Ishikawa (cell line): ENCODE measurements around the gene C1orf21.

ENCODE experiments used
- CEBPB ChIP-seq: IDR thresholded peaks from 2 replicates; pipeline ENCODE4 v1.6.1; 2012
- CREB1 ChIP-seq: IDR thresholded peaks from 2 replicates; pipeline ENCODE4 v1.6.1; 2012; ENCODE audit warnings: low read depth
- EGR1 ChIP-seq: IDR thresholded peaks from 2 replicates; pipeline ENCODE4 v1.6.1; 2012
- EP300 ChIP-seq: IDR thresholded peaks from 2 replicates; pipeline ENCODE4 v1.6.1; 2012; ENCODE audit warnings: borderline replicate concordance
- FOXM1 ChIP-seq: IDR thresholded peaks from 2 replicates; pipeline ENCODE4 v1.6.1; 2012; ENCODE audit warnings: low read depth, borderline replicate concordance
- NFIC ChIP-seq: IDR thresholded peaks from 2 replicates; pipeline ENCODE4 v1.6.1; 2012
- RAD21 ChIP-seq: IDR thresholded peaks from 2 replicates; pipeline ENCODE4 v1.6.1; 2012; ENCODE audit warnings: low read depth
- TAF1 ChIP-seq: IDR thresholded peaks from 2 replicates; pipeline ENCODE4 v1.6.1; 2012; ENCODE audit warnings: low read depth, mild to moderate bottlenecking
- TCF12 ChIP-seq: IDR thresholded peaks from 2 replicates; pipeline ENCODE4 v1.6.1; 2012; ENCODE audit warnings: low read depth
- TEAD4 ChIP-seq: IDR thresholded peaks from 2 replicates; pipeline ENCODE4 v1.6.1; 2012
- YY1 ChIP-seq: IDR thresholded peaks from 2 replicates; pipeline ENCODE4 v1.6.1; 2012; ENCODE audit warnings: low read depth
- ZBTB7A ChIP-seq: IDR thresholded peaks from 2 replicates; pipeline ENCODE4 v1.6.1; 2012; ENCODE audit warnings: low read depth
- TF ChIP-seq, protein P1 (sequence below): IDR thresholded peaks from 2 replicates; pipeline ENCODE4 v1.6.1; 2012
- TF ChIP-seq, protein P2 (sequence below): IDR thresholded peaks from 2 replicates; pipeline ENCODE4 v1.6.1; 2012
- TF ChIP-seq, protein P3 (sequence below): IDR thresholded peaks from 2 replicates; pipeline ENCODE4 v1.6.1; 2012; ENCODE audit warnings: low read depth, mild to moderate bottlenecking

C1orf21 gene

DNA sequence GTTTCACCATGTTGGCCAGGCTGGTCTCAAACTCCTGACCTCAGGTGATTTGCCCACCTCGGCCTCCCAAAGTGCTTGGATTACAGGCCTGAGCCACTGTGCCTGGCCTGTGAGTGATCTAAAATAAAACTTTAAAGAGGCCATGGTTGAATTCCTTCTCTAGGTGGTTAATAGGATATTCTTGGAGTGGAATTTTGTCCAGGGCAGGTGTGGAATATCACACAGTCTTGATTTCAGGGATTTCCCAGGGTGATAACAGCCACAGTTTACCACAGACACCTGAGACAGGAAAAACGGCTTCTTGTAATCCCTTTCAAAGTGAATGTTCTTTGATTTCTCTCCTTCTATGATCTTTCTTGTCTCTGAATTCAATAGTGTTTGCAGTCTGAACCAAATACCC is 32.1 kb upstream of the C1orf21 start:
- TF ChIP-seq CEBPB: no peak
- TF ChIP-seq TCF12: no peak
- TF ChIP-seq, protein P1, sequence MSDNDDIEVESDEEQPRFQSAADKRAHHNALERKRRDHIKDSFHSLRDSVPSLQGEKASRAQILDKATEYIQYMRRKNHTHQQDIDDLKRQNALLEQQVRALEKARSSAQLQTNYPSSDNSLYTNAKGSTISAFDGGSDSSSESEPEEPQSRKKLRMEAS: no peak
- TF ChIP-seq, protein P2, sequence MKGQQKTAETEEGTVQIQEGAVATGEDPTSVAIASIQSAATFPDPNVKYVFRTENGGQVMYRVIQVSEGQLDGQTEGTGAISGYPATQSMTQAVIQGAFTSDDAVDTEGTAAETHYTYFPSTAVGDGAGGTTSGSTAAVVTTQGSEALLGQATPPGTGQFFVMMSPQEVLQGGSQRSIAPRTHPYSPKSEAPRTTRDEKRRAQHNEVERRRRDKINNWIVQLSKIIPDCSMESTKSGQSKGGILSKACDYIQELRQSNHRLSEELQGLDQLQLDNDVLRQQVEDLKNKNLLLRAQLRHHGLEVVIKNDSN: no peak
- no peak for TF ChIP-seq YY1
- TF ChIP-seq ZBTB7A: no peak
- TF ChIP-seq, protein P3, sequence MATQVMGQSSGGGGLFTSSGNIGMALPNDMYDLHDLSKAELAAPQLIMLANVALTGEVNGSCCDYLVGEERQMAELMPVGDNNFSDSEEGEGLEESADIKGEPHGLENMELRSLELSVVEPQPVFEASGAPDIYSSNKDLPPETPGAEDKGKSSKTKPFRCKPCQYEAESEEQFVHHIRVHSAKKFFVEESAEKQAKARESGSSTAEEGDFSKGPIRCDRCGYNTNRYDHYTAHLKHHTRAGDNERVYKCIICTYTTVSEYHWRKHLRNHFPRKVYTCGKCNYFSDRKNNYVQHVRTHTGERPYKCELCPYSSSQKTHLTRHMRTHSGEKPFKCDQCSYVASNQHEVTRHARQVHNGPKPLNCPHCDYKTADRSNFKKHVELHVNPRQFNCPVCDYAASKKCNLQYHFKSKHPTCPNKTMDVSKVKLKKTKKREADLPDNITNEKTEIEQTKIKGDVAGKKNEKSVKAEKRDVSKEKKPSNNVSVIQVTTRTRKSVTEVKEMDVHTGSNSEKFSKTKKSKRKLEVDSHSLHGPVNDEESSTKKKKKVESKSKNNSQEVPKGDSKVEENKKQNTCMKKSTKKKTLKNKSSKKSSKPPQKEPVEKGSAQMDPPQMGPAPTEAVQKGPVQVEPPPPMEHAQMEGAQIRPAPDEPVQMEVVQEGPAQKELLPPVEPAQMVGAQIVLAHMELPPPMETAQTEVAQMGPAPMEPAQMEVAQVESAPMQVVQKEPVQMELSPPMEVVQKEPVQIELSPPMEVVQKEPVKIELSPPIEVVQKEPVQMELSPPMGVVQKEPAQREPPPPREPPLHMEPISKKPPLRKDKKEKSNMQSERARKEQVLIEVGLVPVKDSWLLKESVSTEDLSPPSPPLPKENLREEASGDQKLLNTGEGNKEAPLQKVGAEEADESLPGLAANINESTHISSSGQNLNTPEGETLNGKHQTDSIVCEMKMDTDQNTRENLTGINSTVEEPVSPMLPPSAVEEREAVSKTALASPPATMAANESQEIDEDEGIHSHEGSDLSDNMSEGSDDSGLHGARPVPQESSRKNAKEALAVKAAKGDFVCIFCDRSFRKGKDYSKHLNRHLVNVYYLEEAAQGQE: no peak
- no peak for TF ChIP-seq TAF1
- no peak for TF ChIP-seq FOXM1
- TF ChIP-seq NFIC: no peak
- no peak for TF ChIP-seq TEAD4
- TF ChIP-seq RAD21: no peak
- TF ChIP-seq EGR1: no peak
- TF ChIP-seq CREB1: no peak
- TF ChIP-seq EP300: no peak

DNA sequence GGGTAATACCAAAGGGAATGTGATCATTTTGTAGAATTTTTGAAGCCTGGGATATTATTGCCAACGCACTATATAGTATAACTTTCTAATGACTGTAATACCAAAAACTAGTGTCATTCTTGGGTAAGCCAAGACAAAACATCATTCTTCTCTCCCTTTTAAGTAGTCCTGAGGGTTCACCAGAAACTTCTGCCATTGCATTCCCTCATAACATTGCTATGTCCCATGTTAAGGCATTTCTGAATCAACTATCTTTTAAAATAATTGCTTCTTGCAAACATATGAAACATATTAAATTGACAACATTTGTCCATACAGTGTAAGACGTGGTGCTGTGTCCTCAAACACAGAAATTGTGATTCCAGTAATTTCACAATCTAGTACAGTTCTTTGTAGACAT is 29.9 kb upstream of the C1orf21 start:
- TF ChIP-seq TAF1 (no peak), TEAD4 (no peak), EP300 (no peak), CREB1 (no peak)
- TF ChIP-seq, protein P2: no peak

DNA sequence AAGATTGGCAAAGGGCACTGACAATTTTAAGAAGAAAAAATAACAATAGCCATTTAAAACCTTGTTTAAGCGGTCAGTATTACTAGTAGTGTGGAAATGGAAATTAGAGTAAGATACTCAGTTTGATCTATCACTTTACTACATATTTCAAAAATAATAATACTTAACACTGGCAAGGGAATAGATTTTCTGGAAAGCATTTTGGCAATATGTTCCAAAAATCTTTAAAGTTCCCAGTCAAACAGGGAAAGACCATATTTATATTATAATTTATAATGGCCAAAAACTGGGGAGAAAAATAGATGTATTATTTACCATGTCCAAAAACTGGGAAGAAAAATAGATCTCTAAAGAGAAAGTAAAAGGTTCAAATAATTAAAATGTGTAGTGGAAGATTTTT is 28.6 kb upstream of the C1orf21 start:
- no peak for TF ChIP-seq ZBTB7A
- TF ChIP-seq, protein P2: no peak
- no peak for TF ChIP-seq RAD21
- TF ChIP-seq EP300: no peak
- TF ChIP-seq TCF12: no peak
- TF ChIP-seq, protein P1: no peak
- TF ChIP-seq CREB1: no peak
- TF ChIP-seq NFIC: no peak
- no peak for TF ChIP-seq EGR1
- no peak for TF ChIP-seq FOXM1
- no peak for TF ChIP-seq CEBPB

DNA sequence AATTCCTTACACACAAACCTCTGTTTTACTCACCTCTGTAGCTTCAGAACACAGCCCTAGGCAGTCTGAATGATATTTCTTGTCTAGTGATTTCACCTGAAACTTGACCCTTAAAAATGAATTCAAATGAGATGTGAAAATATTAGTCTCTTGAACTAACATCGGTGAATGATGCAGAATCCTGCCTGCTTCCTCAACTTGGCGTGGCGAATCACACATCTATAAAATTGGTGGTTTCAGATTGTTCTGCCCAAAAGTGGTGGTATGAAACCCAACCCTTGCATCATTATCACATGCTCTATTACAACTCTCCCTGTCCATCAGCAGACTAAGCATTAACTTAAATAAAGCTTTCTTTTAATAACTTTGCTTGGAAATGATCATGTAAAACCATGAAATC is 26.9 kb upstream of the C1orf21 start:
- no peak for TF ChIP-seq FOXM1
- TF ChIP-seq RAD21: no peak
- no peak for TF ChIP-seq TEAD4
- TF ChIP-seq ZBTB7A: no peak
- no peak for TF ChIP-seq CEBPB
- TF ChIP-seq TCF12: no peak

DNA sequence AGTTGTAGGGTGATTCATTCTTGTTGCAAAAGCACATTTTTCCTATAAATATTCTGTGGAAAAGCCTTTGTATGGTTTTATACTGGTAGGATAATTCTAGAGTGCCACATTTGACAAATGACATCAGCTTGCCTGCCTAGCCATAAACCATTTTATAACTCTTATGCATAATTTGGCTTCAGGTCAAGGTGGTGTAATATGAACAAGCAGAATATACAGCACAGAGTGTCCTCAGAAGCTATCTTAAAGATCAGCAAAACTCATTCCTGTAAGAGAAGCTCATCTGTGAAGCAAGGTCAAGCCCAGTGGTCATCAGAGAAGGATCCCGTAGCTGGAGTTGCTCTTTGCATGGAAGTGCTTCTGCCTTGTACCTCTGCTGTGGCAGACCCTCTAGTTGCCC is 24.0 kb upstream of the C1orf21 start:
- TF ChIP-seq, protein P1: no peak
- TF ChIP-seq EGR1: no peak
- TF ChIP-seq, protein P3: no peak
- no peak for TF ChIP-seq CEBPB
- TF ChIP-seq YY1: no peak

DNA sequence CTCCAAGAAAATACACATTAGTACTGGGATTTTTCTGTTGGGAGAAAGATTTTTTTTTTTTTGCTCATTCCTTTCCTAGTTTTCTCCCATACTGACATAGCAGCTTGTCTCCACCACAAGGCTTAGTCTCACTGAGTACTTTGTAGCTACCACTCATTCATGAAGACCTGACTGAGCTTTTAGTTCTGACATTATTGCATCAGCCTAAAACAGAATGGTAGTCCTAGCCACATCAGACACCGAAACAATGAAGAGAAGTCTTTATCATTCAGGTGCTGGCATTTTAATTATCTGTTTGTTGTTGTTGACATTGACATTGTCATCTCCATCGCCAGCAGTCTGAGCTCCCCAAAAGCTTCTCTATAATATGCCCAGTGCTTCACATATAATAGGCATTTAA is 21.1 kb upstream of the C1orf21 start:
- TF ChIP-seq NFIC (no peak), EP300 (no peak), TEAD4 (no peak), TCF12 (no peak), CEBPB (no peak), RAD21 (no peak), EGR1 (no peak), ZBTB7A (no peak), FOXM1 (no peak), TAF1 (no peak), CREB1 (no peak), YY1 (no peak)
- TF ChIP-seq, protein P2: no peak
- TF ChIP-seq, protein P3: no peak
- TF ChIP-seq, protein P1: no peak
